Fibroblast of skin of abdomen (primary cell): ENCODE measurements around the gene SVEP1.
A peak's percentile ranks its signal among the peaks of the same experiment; 100 is the strongest.

Experiments
- DNase-seq: peaks from one replicate; pipeline ENCODE4 v3.0.0-alpha.2; 2013

Gene SVEP1

DNA sequence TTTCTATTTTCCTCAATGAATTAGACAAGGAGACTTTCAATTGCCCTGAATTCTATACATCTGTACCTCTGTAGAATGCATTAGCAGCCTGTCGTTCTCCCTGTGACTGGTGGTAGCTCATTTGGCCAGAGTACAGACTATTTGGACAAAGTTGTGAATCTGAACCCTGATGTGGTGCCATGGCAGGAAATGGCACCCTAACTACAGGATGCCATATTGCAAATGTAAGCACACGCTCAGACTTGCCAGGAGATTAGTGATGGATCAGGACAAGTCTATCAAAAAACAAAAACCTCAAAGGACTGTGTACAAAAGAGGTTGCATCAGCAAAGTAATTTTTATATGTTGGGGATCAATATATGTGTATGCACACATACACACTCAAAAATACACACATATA, 58.3 kb downstream of the SVEP1 start:
- no peak for DNase-seq

GRCh38 chr9:110520120-110520701, 59.3 kb downstream of the SVEP1 start:
- peak; percentile 85 for DNase-seq

GRCh38 chr9:110517483-110517882, 62.1 kb downstream of the SVEP1 start:
- DNase-seq = no peak

DNA sequence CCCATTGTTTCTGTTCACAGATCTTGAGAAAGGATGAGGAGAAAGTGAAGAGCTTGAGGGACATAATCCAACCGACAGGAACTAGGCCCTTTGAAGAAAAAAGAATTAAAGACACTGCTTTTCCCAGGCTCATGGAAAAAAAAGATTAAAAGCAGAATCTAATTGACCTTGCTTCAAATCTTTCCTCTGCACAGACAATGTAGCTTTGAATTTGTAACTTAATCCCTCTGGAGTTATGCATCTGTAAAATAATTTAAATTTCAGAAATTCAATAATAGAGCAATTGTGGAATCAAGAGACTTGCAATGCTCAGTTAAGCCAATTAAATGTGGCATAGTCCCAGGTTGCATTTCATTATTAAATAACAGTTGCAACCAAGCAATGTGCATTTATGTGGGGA, 64.6 kb downstream of the SVEP1 start:
- DNase-seq = no peak

GRCh38 chr9:110512817-110513216, 66.7 kb downstream of the SVEP1 start:
- no peak for DNase-seq

GRCh38 chr9:110509792-110510191, 69.7 kb downstream of the SVEP1 start:
- no peak for DNase-seq

- DNase-seq = no peak
Measured at GRCh38 chr9:110502842-110503241, 76.7 kb downstream of the SVEP1 start.

DNA sequence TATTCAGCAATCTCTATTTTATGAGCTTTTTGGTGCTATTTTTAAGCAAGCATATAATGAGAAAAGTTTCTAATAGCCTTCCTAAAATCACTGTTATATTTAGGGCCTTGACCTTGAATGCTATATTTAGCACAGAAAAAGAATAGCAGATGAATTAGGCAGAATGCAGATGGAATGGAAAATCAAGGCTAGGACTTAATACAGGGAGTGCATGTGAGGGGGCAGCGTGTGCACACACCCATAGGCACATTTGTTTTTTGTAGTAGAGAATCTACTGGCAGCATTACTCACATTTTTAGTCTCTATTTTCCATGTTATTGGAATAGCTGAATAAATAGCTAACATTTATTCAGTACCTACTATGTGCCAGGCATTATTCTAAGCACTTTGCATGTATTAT, 79.9 kb downstream of the SVEP1 start:
- no peak for DNase-seq

GRCh38 chr9:110487196-110487595, 92.3 kb downstream of the SVEP1 start:
- no peak for DNase-seq

- peak; percentile 2 for DNase-seq
Measured at GRCh38 chr9:110486218-110486617, 93.3 kb downstream of the SVEP1 start.

- no peak for DNase-seq
Measured at GRCh38 chr9:110479481-110479880, 100.1 kb downstream of the SVEP1 start.

- DNase-seq = no peak
Measured at GRCh38 chr9:110476251-110476650, 103.3 kb downstream of the SVEP1 start.

DNA sequence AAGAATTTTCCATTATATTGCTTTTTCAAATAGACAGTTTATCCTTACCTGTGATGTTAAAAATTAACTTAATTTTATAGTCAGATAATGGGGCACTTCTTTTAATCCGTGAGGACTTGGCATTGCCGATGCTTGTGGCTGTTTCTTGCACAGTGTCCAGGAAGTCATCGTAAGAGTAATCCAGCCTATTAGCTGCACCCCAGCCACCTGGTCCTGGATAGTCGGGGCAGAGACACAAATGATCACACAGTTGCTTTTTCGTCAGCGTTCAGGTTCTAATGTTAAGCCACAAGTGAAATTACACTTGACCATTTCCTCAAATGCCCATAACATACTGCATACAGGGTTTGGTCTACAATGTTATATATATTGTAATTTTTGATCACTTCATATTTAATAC, 107.4 kb downstream of the SVEP1 start:
- DNase-seq = no peak

DNA sequence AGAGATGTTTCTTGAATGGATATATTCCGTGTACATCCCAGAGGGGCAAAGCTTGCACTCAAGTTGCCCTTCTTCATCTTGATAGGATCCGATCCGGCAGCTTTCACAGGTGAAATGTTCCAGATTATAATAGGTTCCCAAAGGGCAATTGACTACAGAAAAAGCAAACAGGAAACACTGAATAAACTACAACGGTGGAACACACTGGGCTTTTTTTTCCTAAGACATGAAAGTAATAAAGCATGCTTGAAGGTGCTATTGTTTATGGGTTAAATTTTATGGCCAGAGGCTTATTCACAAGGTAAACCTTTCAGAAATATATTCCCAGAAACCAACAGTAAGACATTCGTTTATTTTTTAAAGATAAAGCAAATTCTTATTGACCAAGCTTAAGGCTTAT, 110.6 kb downstream of the SVEP1 start:
- no peak for DNase-seq

GRCh38 chr9:110465190-110465589, 114.4 kb downstream of the SVEP1 start:
- no peak for DNase-seq

DNA sequence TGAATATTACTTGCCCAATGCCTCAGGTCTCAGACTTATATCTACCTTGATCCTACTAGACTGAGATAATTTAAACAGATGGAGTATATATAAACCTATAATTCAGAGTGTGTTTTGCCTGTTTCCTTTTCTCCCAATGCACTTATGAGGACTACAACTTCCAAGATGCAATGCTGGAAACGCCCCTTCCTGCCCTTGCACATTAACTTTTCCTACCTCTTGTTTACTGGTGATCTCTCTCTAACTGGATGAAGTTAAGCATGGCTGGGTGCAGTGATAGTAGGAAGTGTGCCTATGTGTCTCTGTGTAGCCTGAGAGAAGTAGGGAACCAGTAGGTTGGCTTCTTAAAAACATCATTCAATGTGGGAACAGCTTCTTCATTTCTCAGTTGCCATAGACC, 115.2 kb downstream of the SVEP1 start:
- no peak for DNase-seq

- no peak for DNase-seq
Measured at GRCh38 chr9:110463499-110463898, 116.0 kb downstream of the SVEP1 start.

DNA sequence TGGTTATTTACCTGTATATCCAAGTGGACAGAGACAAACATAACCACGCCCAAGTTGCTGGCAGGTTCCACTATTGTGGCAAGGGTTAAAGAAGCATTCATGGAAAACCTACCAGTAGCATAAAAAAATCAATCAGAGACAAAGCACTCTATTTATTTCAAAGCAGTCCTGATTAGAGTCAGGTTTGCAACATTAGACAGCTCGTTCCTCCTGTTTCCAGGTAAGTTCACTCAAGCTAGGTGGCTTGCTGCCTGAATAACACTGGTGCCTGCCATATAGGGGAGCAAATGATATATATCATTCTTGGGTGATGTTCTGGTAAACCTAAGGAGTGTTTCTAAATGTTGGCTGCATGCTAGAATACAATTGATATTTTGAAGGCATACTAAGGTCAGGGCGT, 122.3 kb downstream of the SVEP1 start:
- no peak for DNase-seq

- DNase-seq = no peak
Measured at GRCh38 chr9:110456681-110457080, 122.9 kb downstream of the SVEP1 start.

DNA sequence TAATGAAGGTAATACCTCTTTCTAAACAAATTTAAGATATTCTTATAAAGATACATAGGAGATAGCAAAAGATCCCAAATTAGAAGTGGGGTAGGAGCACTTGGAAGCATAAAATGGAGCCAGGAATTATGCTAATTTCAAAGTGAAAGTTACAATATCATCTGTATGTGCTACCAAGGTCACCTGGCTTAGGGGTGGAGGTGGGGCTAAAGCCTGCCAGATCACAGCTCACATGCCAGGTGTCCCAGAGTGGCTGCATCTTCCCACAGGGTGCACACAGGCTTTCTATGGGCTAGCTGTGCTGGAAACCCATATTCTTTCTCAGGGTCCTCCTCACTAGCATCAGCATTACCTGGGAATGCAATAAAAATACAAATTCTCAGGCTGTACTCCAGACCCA, 123.7 kb downstream of the SVEP1 start:
- DNase-seq = no peak

DNA sequence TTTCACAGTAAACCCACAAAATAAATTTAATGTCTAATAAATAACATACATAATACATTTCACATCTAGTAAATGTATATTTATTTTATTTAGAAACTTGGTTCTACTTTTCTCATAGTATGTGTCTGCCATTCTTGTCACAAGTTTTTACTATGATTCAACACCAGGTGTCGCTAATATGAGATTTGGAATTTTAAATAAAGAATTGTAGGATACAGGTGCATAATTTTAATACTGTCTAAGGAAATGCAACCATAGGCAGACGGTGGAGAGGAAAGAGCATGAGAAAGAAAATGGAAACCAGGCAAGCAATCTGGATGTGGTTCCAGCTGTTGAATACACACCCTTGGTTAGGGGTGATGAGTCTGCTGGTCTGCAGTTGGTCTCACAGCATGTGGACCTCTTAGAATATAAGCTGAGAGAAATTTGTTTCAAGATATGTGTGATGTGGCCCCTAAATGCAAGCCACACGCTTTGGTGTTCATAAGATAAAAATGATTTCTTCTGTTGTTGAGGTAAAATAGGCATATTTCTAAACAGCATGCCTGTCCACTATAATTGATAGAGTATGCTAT, 127.2 kb downstream of the SVEP1 start:
- DNase-seq = peak; percentile 4

GRCh38 chr9:110451726-110452125, 127.8 kb downstream of the SVEP1 start:
- no peak for DNase-seq

- no peak for DNase-seq
Measured at GRCh38 chr9:110447476-110447875, 132.1 kb downstream of the SVEP1 start.

- DNase-seq = no peak
Measured at GRCh38 chr9:110446171-110446570, 133.4 kb downstream of the SVEP1 start.

- peak; percentile 68 for DNase-seq
Measured at GRCh38 chr9:110444911-110445310, 134.6 kb downstream of the SVEP1 start.
